Endodermal cell (in vitro differentiated cells): ENCODE measurements around the gene FGF12. TPM values are rescaled to one million over a fixed set of nuclear protein-coding genes. Genes with fewer than 3 reads are reported as not detected.

Experiments
- DNase-seq: peaks from one replicate; pipeline ENCODE4 v3.0.0-alpha.2; 2017
- H3K27ac ChIP-seq: 2 replicates; pipeline ENCODE4 v1.5.1; 2013; ENCODE audit warnings: mild to moderate bottlenecking, low read depth, low read length, moderate library complexity
- H3K27me3 ChIP-seq: 2 replicates; pipeline ENCODE4 v1.6.1; 2013; ENCODE audit warnings: mild to moderate bottlenecking, low read length, moderate library complexity; ENCODE audit not compliant: insufficient read depth, control insufficient read depth, poor library complexity, severe bottlenecking
- H3K36me3 ChIP-seq: 2 replicates; pipeline ENCODE4 v1.7.0; 2013; ENCODE audit warnings: mild to moderate bottlenecking, low read length, moderate library complexity; ENCODE audit not compliant: control insufficient read depth, insufficient read depth
- H3K4me1 ChIP-seq: one replicate; pipeline ENCODE4 v1.7.0; 2013; ENCODE audit warnings: low read length; ENCODE audit not compliant: control insufficient read depth, insufficient read depth
- H3K4me3 ChIP-seq: 2 replicates; pipeline ENCODE4 v1.5.1; 2013; ENCODE audit warnings: mild to moderate bottlenecking, low read length, moderate library complexity
- H3K9ac ChIP-seq: 2 replicates; pipeline ENCODE4 v1.6.1; 2013; ENCODE audit warnings: mild to moderate bottlenecking, low read length, moderate library complexity; ENCODE audit not compliant: poor library complexity, severe bottlenecking; ENCODE audit errors: extremely low read depth
- H3K9me3 ChIP-seq: 2 replicates; pipeline ENCODE4 v1.6.1; 2013; ENCODE audit warnings: mild to moderate bottlenecking, low read length, moderate library complexity; ENCODE audit not compliant: control insufficient read depth
- H3K27ac Mint-ChIP-seq: 2 replicates; pipeline ENCODE4 v1.8.0; 2020; ENCODE audit warnings: mixed read lengths
- H3K27me3 Mint-ChIP-seq: 2 replicates; pipeline ENCODE4 v1.8.0; 2021; ENCODE audit warnings: mild to moderate bottlenecking, mixed read lengths; ENCODE audit not compliant: insufficient read depth
- H3K36me3 Mint-ChIP-seq: 2 replicates; pipeline ENCODE4 v1.8.0; 2020; ENCODE audit warnings: low read depth, mixed read lengths
- H3K4me1 Mint-ChIP-seq: 2 replicates; pipeline ENCODE4 v1.8.0; 2020; ENCODE audit warnings: mixed read lengths
- H3K4me3 Mint-ChIP-seq: 2 replicates; pipeline ENCODE4 v1.8.0; 2020; ENCODE audit warnings: mild to moderate bottlenecking, moderate library complexity, mixed read lengths
- H3K9me3 Mint-ChIP-seq: 2 replicates; pipeline ENCODE4 v1.8.0; 2020; ENCODE audit warnings: mild to moderate bottlenecking, mixed read lengths
- WGBS, 2 experiments: methylation state at CpG; one replicate each; pipeline versions ENCODE4 v1.1.5 to v1.1.7; 2013; ENCODE audit warnings: missing lambda C conversion rate in 2 of 2, mixed read lengths in 1 of 2; ENCODE audit not compliant: insufficient coverage in 1 of 2, insufficient read length in 1 of 2; 5-methylcytosine and 5-hydroxymethylcytosine counted together
- total RNA-seq, 2 donors: library from RNA; stranded (reverse); fragmentation: NEBNext Ultra II Directional in 1 of 2; extraction: Animal tissue kit (Norgen Biotek cat#: 25700) in 1 of 2; gene quantifications; 2 replicates in 1 of 2; 3 replicates in 1 of 2; pipeline ENCODE4 v1.2.1, GENCODE V29; 2021
- TF ChIP-seq, protein P1 (sequence below): fragments of 200-600 bp; sonication (generic); conservative IDR thresholded peaks from 2 replicates; pipeline ENCODE4 v1.5.0; 2021; ENCODE audit warnings: antibody characterized with exemption, mild to moderate bottlenecking

The FGF12 gene
- total RNA-seq, 2 donors from 2014 or later: 22.9 to 25.2 TPM

DNA sequence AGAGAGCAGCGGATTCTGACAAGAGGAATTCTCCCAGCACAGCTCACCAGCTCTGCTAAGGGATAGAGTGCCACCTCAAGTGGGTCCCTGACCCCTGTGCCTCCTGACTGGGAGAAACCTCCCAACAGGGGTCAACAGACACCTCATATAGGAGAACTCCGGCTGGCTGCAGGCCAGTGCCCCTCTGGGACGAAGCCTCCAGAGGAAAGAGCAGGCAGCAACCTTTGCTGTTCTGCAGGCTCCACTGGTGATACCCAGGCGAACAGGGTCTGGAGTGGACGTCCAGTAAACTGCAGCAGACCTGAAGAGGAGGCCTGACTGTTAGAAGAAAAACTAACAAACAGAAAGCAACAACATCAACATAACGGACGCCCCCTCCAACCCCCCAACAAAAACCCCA is 31.3 kb upstream of the FGF12 start:
- no peak for DNase-seq
- Mint-ChIP-seq H3K36me3 (no peaks in the 10 kb centered on the region), H3K27ac (no peak overlapping the region), H3K4me3 (no peak overlapping the region), H3K27me3 (peaks cover 7% of the 10 kb centered on the region), H3K4me1 (no peaks in the 10 kb centered on the region), H3K9me3 (no peaks in the 10 kb centered on the region)
- WGBS, 2 experiments: 92 to 100% methylated on average over 5 to 7 of the region's 7 CpGs
- Histone ChIP-seq H3K4me3 (no peak overlapping the region), H3K4me1 (peaks cover 2% of the 10 kb centered on the region), H3K9me3 (no peaks in the 10 kb centered on the region), H3K27ac (no peak overlapping the region), H3K36me3 (no peaks in the 10 kb centered on the region), H3K9ac (no peak overlapping the region), H3K27me3 (no peaks in the 10 kb centered on the region)
- TF ChIP-seq, protein P1, sequence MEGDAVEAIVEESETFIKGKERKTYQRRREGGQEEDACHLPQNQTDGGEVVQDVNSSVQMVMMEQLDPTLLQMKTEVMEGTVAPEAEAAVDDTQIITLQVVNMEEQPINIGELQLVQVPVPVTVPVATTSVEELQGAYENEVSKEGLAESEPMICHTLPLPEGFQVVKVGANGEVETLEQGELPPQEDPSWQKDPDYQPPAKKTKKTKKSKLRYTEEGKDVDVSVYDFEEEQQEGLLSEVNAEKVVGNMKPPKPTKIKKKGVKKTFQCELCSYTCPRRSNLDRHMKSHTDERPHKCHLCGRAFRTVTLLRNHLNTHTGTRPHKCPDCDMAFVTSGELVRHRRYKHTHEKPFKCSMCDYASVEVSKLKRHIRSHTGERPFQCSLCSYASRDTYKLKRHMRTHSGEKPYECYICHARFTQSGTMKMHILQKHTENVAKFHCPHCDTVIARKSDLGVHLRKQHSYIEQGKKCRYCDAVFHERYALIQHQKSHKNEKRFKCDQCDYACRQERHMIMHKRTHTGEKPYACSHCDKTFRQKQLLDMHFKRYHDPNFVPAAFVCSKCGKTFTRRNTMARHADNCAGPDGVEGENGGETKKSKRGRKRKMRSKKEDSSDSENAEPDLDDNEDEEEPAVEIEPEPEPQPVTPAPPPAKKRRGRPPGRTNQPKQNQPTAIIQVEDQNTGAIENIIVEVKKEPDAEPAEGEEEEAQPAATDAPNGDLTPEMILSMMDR: no peak

GRCh38 chr3:192751148-192751547 is 23.8 kb upstream of the FGF12 start:
- Mint-ChIP-seq H3K4me1 (peaks cover 33% of the 10 kb centered on the region), H3K36me3 (no peaks in the 10 kb centered on the region), H3K27ac (no peak overlapping the region), H3K9me3 (no peaks in the 10 kb centered on the region), H3K4me3 (no peak overlapping the region), H3K27me3 (peaks cover 13% of the 10 kb centered on the region)
- Histone ChIP-seq H3K4me3 (no peak overlapping the region), H3K9ac (no peak overlapping the region), H3K9me3 (no peaks in the 10 kb centered on the region), H3K36me3 (no peaks in the 10 kb centered on the region), H3K27ac (no peak overlapping the region), H3K27me3 (no peaks in the 10 kb centered on the region), H3K4me1 (peaks cover 11% of the 10 kb centered on the region)
- no peak for DNase-seq
- TF ChIP-seq, protein P1: no peak
- 92% methylated on average over 2 of the region's 2 CpGs; no CpG with 5 or more reads in 1 of the 2 experiments for WGBS, 2 experiments

GRCh38 chr3:192750201-192750600 is 22.9 kb upstream of the FGF12 start:
- H3K4me3 Mint-ChIP-seq: no peak overlapping the region
- H3K9ac ChIP-seq: no peak overlapping the region
- H3K36me3 Mint-ChIP-seq: no peaks in the 10 kb centered on the region
- no peaks in the 10 kb centered on the region for H3K9me3 ChIP-seq
- WGBS, 2 experiments: 85 to 92% methylated on average over 5 of the region's 5 CpGs
- H3K4me1 ChIP-seq: peaks cover 11% of the 10 kb centered on the region
- H3K4me3 ChIP-seq: no peak overlapping the region
- H3K27me3 Mint-ChIP-seq: peaks cover 13% of the 10 kb centered on the region
- no peaks in the 10 kb centered on the region for H3K27me3 ChIP-seq
- H3K27ac Mint-ChIP-seq: no peak overlapping the region
- no peaks in the 10 kb centered on the region for H3K36me3 ChIP-seq
- DNase-seq: peak; percentile 37
- no peak overlapping the region for H3K27ac ChIP-seq
- TF ChIP-seq, protein P1: no peak
- H3K4me1 Mint-ChIP-seq: peaks cover 33% of the 10 kb centered on the region
- H3K9me3 Mint-ChIP-seq: peaks cover under 1% of the 10 kb centered on the region
